HG03139 (cell line): ENCODE results near the gene LRRFIP1.

Experiments used
- ATAC-seq: cut with Tn5 transposase; IDR thresholded peaks from one replicate; pipeline ENCODE4 v1.9.1; 2021; ENCODE audit not compliant: unreplicated experiment

LRRFIP1 gene

GRCh38 chr2:237701033-237701858, 73.9 kb downstream of the LRRFIP1 start:
- ATAC-seq: no peak

- no peak for ATAC-seq
Observed at GRCh38 chr2:237701859-237702390, 74.5 kb downstream of the LRRFIP1 start.

GRCh38 chr2:237702441-237703391, 75.3 kb downstream of the LRRFIP1 start:
- no peak for ATAC-seq

- no peak for ATAC-seq
Observed at GRCh38 chr2:237704501-237705434, 77.4 kb downstream of the LRRFIP1 start.

- no peak for ATAC-seq
Observed at GRCh38 chr2:237706257-237706656, 78.9 kb downstream of the LRRFIP1 start.

- no peak for ATAC-seq
Observed at GRCh38 chr2:237708065-237708398, 80.6 kb downstream of the LRRFIP1 start.

- no peak for ATAC-seq
Observed at GRCh38 chr2:237708491-237708890, 81.1 kb downstream of the LRRFIP1 start.

- ATAC-seq: no peak
Observed at GRCh38 chr2:237708961-237709360, 81.6 kb downstream of the LRRFIP1 start.

GRCh38 chr2:237711458-237712150, 84.2 kb downstream of the LRRFIP1 start:
- no peak for ATAC-seq

GRCh38 chr2:237712477-237713377, 85.3 kb downstream of the LRRFIP1 start:
- no peak for ATAC-seq

GRCh38 chr2:237714690-237715458, 87.5 kb downstream of the LRRFIP1 start:
- no peak for ATAC-seq

GRCh38 chr2:237715459-237715947, 88.1 kb downstream of the LRRFIP1 start:
- ATAC-seq: no peak

GRCh38 chr2:237716011-237716410, 88.6 kb downstream of the LRRFIP1 start:
- ATAC-seq: no peak

- ATAC-seq: no peak
Observed at GRCh38 chr2:237717366-237718276, 90.2 kb downstream of the LRRFIP1 start.

- no peak for ATAC-seq
Observed at GRCh38 chr2:237718277-237718634, 90.9 kb downstream of the LRRFIP1 start.

- no peak for ATAC-seq
Observed at GRCh38 chr2:237720444-237720843, 93.1 kb downstream of the LRRFIP1 start.

GRCh38 chr2:237720957-237721356, 93.6 kb downstream of the LRRFIP1 start:
- ATAC-seq: no peak
